GM21515 (cell line): ENCODE measurements around the gene SMG1.
"Not testable (repeated sequence)": the region's sequence is repeated elsewhere in the genome, so short reads cannot be mapped to it uniquely, and the experiment has no call there.

Experiments
- ATAC-seq: cut with Tn5 transposase; IDR thresholded peaks from one replicate; pipeline ENCODE4 v1.9.1; 2021; ENCODE audit not compliant: unreplicated experiment

The SMG1 gene

GRCh38 chr16:18933501-18933900 lies 7.3 kb upstream of the SMG1 start:
- ATAC-seq: no peak

GRCh38 chr16:18932243-18932987 lies 6.2 kb upstream of the SMG1 start:
- ATAC-seq: no peak

- ATAC-seq: no peak
Observed at GRCh38 chr16:18931756-18932155, 5.5 kb upstream of the SMG1 start.

- ATAC-seq: not testable (repeated sequence)
Observed at GRCh38 chr16:18930095-18930494, 3.9 kb upstream of the SMG1 start.

- not testable (repeated sequence) for ATAC-seq
Observed at GRCh38 chr16:18928073-18928472, 1.9 kb upstream of the SMG1 start.

GRCh38 chr16:18925215-18925985 lies 808 bp downstream of the SMG1 start:
- ATAC-seq: peak; percentile 40

- not testable (repeated sequence) for ATAC-seq
Observed at GRCh38 chr16:18923935-18924334, 2.3 kb downstream of the SMG1 start.

GRCh38 chr16:18923124-18923523 lies 3.1 kb downstream of the SMG1 start:
- not testable (repeated sequence) for ATAC-seq

GRCh38 chr16:18909585-18909984 lies 16.6 kb downstream of the SMG1 start:
- not testable (repeated sequence) for ATAC-seq

- not testable (repeated sequence) for ATAC-seq
Observed at GRCh38 chr16:18908716-18909115, 17.5 kb downstream of the SMG1 start.

- not testable (repeated sequence) for ATAC-seq
Observed at GRCh38 chr16:18902778-18903177, 23.4 kb downstream of the SMG1 start.

GRCh38 chr16:18902044-18902443 lies 24.2 kb downstream of the SMG1 start:
- not testable (repeated sequence) for ATAC-seq

GRCh38 chr16:18901194-18901593 lies 25.0 kb downstream of the SMG1 start:
- not testable (repeated sequence) for ATAC-seq

- ATAC-seq: not testable (repeated sequence)
Observed at GRCh38 chr16:18884456-18884855, 41.8 kb downstream of the SMG1 start.

GRCh38 chr16:18877734-18878133 lies 48.5 kb downstream of the SMG1 start:
- not testable (repeated sequence) for ATAC-seq

GRCh38 chr16:18877259-18877658 lies 48.9 kb downstream of the SMG1 start:
- ATAC-seq: not testable (repeated sequence)

GRCh38 chr16:18876301-18876700 lies 49.9 kb downstream of the SMG1 start:
- ATAC-seq: not testable (repeated sequence)

GRCh38 chr16:18869043-18869771 lies 57.0 kb downstream of the SMG1 start:
- ATAC-seq: not testable (repeated sequence)

GRCh38 chr16:18866277-18866823 lies 59.9 kb downstream of the SMG1 start:
- not testable (repeated sequence) for ATAC-seq

GRCh38 chr16:18862891-18863290 lies 63.3 kb downstream of the SMG1 start:
- not testable (repeated sequence) for ATAC-seq

GRCh38 chr16:18855196-18855595 lies 71.0 kb downstream of the SMG1 start:
- no peak for ATAC-seq
